DOHH2 (cell line): Measurements from ENCODE around the gene GNPTAB.

Experiments
- H3F3A ChIP-seq: fragments of 200-600 bp; sonication (generic), shearing (Covaris generic); 2 replicates; pipeline ENCODE4 v1.6.0; 2016; ENCODE audit warnings: antibody characterized with exemption, mild to moderate bottlenecking; ENCODE audit not compliant: control insufficient read depth, insufficient read depth
- H3K27ac ChIP-seq: fragments of 200-600 bp; sonication (generic); 2 replicates; pipeline ENCODE4 v1.5.1; 2014; ENCODE audit warnings: low read depth, mild to moderate bottlenecking, low read length, moderate library complexity
- H3K27me3 ChIP-seq: fragments of 200-600 bp; sonication (generic); 2 replicates; pipeline ENCODE4 v1.6.1; 2014; ENCODE audit warnings: mild to moderate bottlenecking, low read length, mixed read lengths; ENCODE audit not compliant: control insufficient read depth
- H3K36me3 ChIP-seq: fragments of 200-600 bp; sonication (generic); 2 replicates; pipeline ENCODE4 v1.6.1; 2014; ENCODE audit warnings: mild to moderate bottlenecking, low read length, moderate library complexity, mixed read lengths; ENCODE audit not compliant: control insufficient read depth
- H3K4me1 ChIP-seq: fragments of 200-600 bp; sonication (generic); 2 replicates; pipeline ENCODE4 v1.6.1; 2014; ENCODE audit warnings: mild to moderate bottlenecking, low read length, mixed read lengths; ENCODE audit not compliant: control insufficient read depth
- H3K4me2 ChIP-seq: fragments of 200-600 bp; sonication (generic); 2 replicates; pipeline ENCODE4 v1.6.0; 2014; ENCODE audit warnings: mild to moderate bottlenecking, low read length, moderate library complexity
- H3K4me3 ChIP-seq: fragments of 200-600 bp; sonication (generic); 2 replicates; pipeline ENCODE4 v1.5.1; 2014; ENCODE audit warnings: mild to moderate bottlenecking, low read length, mixed read lengths
- H3K79me2 ChIP-seq: fragments of 200-600 bp; sonication (generic); 2 replicates; pipeline ENCODE4 v1.6.1; 2014; ENCODE audit warnings: mild to moderate bottlenecking, low read length, mixed read lengths; ENCODE audit not compliant: control insufficient read depth
- H3K9me2 ChIP-seq: fragments of 200-600 bp; sonication (generic); replicated peaks from 2 replicates; pipeline ENCODE4 v1.6.1; 2014; ENCODE audit warnings: mild to moderate bottlenecking, low read length, mixed read lengths; ENCODE audit not compliant: control insufficient read depth
- H3K9me3 ChIP-seq: fragments of 200-600 bp; sonication (generic); 2 replicates; pipeline ENCODE4 v1.6.1; 2014; ENCODE audit warnings: antibody characterized with exemption, low read length, mixed read lengths; ENCODE audit not compliant: control insufficient read depth, insufficient read depth
- H4K20me1 ChIP-seq: fragments of 200-600 bp; sonication (generic); 2 replicates; pipeline ENCODE4 v1.6.0; 2014; ENCODE audit warnings: low read depth, mild to moderate bottlenecking, antibody characterized with exemption, low read length, moderate library complexity; ENCODE audit not compliant: control insufficient read depth, insufficient read depth
- CTCF ChIP-seq: fragments of 200-600 bp; sonication (generic); IDR thresholded peaks from one replicate; pipeline ENCODE4 v1.5.1; 2014; ENCODE audit warnings: antibody characterized with exemption, mild to moderate bottlenecking, low read depth, low read length; ENCODE audit not compliant: poor library complexity, severe bottlenecking
- EZH2phosphoT487 ChIP-seq: fragments of 200-600 bp; sonication (generic); IDR thresholded peaks from 2 replicates; pipeline ENCODE4 v1.6.1; 2017; ENCODE audit warnings: borderline replicate concordance, mild to moderate bottlenecking, antibody characterized with exemption, low read length, moderate library complexity, mixed read lengths

GNPTAB gene

GRCh38 chr12:101854747-101855146, 24.0 kb upstream of the GNPTAB start:
- Histone ChIP-seq H3K9me3 (no peaks in the 10 kb centered on the region), H3K4me2 (no peak overlapping the region), H3K4me1 (peaks cover 43% of the 10 kb centered on the region), H3K27ac (no peak overlapping the region), H3K36me3 (no peaks in the 10 kb centered on the region), H4K20me1 (no peaks in the 10 kb centered on the region), H3F3A (no peaks in the 10 kb centered on the region), H3K79me2 (no peaks in the 10 kb centered on the region), H3K4me3 (no peak overlapping the region), H3K9me2 (no peaks in the 10 kb centered on the region), H3K27me3 (no peaks in the 10 kb centered on the region)
- TF ChIP-seq CTCF (no peak), EZH2phosphoT487 (no peak)

GRCh38 chr12:101852998-101853397, 22.2 kb upstream of the GNPTAB start:
- Histone ChIP-seq H3K4me3 (no peak overlapping the region), H3K27ac (no peak overlapping the region), H4K20me1 (no peaks in the 10 kb centered on the region), H3K27me3 (no peaks in the 10 kb centered on the region), H3K79me2 (no peaks in the 10 kb centered on the region), H3K9me2 (no peaks in the 10 kb centered on the region), H3F3A (no peaks in the 10 kb centered on the region), H3K4me2 (no peak overlapping the region), H3K36me3 (no peaks in the 10 kb centered on the region), H3K9me3 (no peaks in the 10 kb centered on the region), H3K4me1 (peaks cover 43% of the 10 kb centered on the region)
- no peak for TF ChIP-seq CTCF
- no peak for TF ChIP-seq EZH2phosphoT487

DNA sequence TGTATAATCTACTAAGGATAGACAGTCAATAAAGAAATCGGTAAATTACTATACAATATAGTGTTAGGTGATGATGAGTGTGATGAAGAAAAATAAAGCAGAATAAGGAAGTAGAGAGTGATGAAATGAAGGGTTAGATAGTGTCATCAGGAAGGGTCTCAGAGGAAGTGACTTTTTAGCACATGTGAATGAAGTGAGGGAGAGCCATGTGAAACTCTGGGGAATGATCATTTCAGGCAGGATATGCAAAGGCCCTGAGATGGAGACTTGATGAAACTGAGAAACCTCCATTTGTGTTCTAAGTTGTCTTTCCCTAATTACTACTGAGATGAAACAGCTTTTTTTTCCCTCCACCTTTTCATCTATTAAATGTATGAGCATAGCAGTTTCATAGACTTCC, 19.4 kb upstream of the GNPTAB start:
- H3K27ac ChIP-seq, result no peak overlapping the region
- H3K9me3 ChIP-seq, result no peaks in the 10 kb centered on the region
- H3K79me2 ChIP-seq, result no peaks in the 10 kb centered on the region
- H3K4me3 ChIP-seq, result no peak overlapping the region
- no peaks in the 10 kb centered on the region for H3K36me3 ChIP-seq
- no peak overlapping the region for H3K4me2 ChIP-seq
- no peaks in the 10 kb centered on the region for H4K20me1 ChIP-seq
- no peaks in the 10 kb centered on the region for H3F3A ChIP-seq
- H3K4me1 ChIP-seq, result peaks cover 27% of the 10 kb centered on the region
- no peak for TF ChIP-seq EZH2phosphoT487
- no peak for TF ChIP-seq CTCF
- H3K9me2 ChIP-seq, result no peaks in the 10 kb centered on the region
- H3K27me3 ChIP-seq, result no peaks in the 10 kb centered on the region

- Histone ChIP-seq H3F3A (no peaks in the 10 kb centered on the region), H3K27ac (no peak overlapping the region), H3K9me3 (no peaks in the 10 kb centered on the region), H3K36me3 (no peaks in the 10 kb centered on the region), H3K27me3 (no peaks in the 10 kb centered on the region), H3K79me2 (no peaks in the 10 kb centered on the region), H3K9me2 (no peaks in the 10 kb centered on the region), H3K4me1 (peaks cover 16% of the 10 kb centered on the region), H3K4me2 (no peak overlapping the region), H3K4me3 (no peak overlapping the region), H4K20me1 (no peaks in the 10 kb centered on the region)
- TF ChIP-seq CTCF (no peak), EZH2phosphoT487 (no peak)
Measured at GRCh38 chr12:101847325-101847724, 16.6 kb upstream of the GNPTAB start.
